K562 (cell line): ENCODE data around the gene ZNF586. TPM values are rescaled to one million over a fixed set of nuclear protein-coding genes. Genes with fewer than 3 reads are reported as not detected.

Source experiments
- ATF4 ChIP-seq: fragments of 450-650 bp; formaldehyde crosslinking; IDR thresholded peaks from 2 replicates; pipeline ENCODE4 v1.4.0; 2022; ENCODE audit warnings: mild to moderate bottlenecking, moderate library complexity
- ELF1 ChIP-seq: fragments of 200-800 bp; sonication (Bioruptor generic); IDR thresholded peaks from 2 replicates; pipeline ENCODE4 v1.6.1; 2016; ENCODE audit warnings: missing genetic modification characterization, missing compliant biosample characterization
- IFI16 ChIP-seq: fragments of 250-450 bp; sonication (Bioruptor Pico); IDR thresholded peaks from 2 replicates; pipeline ENCODE4 v2.1.2; 2022; ENCODE audit warnings: mild to moderate bottlenecking, inconsistent platforms
- LARP7 ChIP-seq: fragments of 450-650 bp; IDR thresholded peaks from 2 replicates; pipeline ENCODE4 v1.6.1; 2016
- LEF1 ChIP-seq: fragments of 450-650 bp; IDR thresholded peaks from 2 replicates; pipeline ENCODE4 v1.6.1; 2016; ENCODE audit warnings: mild to moderate bottlenecking
- PCBP1 ChIP-seq: fragments of 200-400 bp; formaldehyde crosslinking; IDR thresholded peaks from 2 replicates; pipeline ENCODE4 v1.6.1; 2018; ENCODE audit warnings: mild to moderate bottlenecking, low read depth, low read length; ENCODE audit not compliant: poor library complexity, severe bottlenecking
- PKNOX1 ChIP-seq: fragments of 450-650 bp; IDR thresholded peaks from 2 replicates; pipeline ENCODE4 v1.6.1; 2016
- POLR2AphosphoS2 ChIP-seq: IDR thresholded peaks from 2 replicates; pipeline ENCODE4 v1.6.1; 2012; ENCODE audit warnings: low read length, improper control_type of control experiment
- POLR2B ChIP-seq: fragments of 450-650 bp; IDR thresholded peaks from 2 replicates; pipeline ENCODE4 v1.6.1; 2018; ENCODE audit warnings: low read depth; ENCODE audit not compliant: partially characterized antibody
- PTTG1 ChIP-seq: fragments of 450-650 bp; IDR thresholded peaks from 2 replicates; pipeline ENCODE4 v1.6.1; 2016; ENCODE audit warnings: low read depth, mild to moderate bottlenecking, missing genetic modification characterization, missing compliant biosample characterization
- TAL1 ChIP-seq: fragments of 450-650 bp; IDR thresholded peaks from 2 replicates; pipeline ENCODE4 v1.6.1; 2016; ENCODE audit warnings: mild to moderate bottlenecking
- ZNF316 ChIP-seq: fragments of 450-650 bp; IDR thresholded peaks from 2 replicates; pipeline ENCODE4 v1.6.1; 2016
- ZNF589 ChIP-seq: fragments of 200-800 bp; sonication (Bioruptor generic); IDR thresholded peaks from 2 replicates; pipeline ENCODE4 v1.6.1; 2016; ENCODE audit warnings: low read depth, missing genetic modification characterization, missing compliant biosample characterization
- ZNF79 ChIP-seq: fragments of 250-450 bp; sonication (Bioruptor Pico); IDR thresholded peaks from 2 replicates; pipeline ENCODE4 v1.4.0; 2020; ENCODE audit warnings: low read depth, mild to moderate bottlenecking, moderate library complexity
- polyA plus RNA-seq, 8 experiments: library from polyadenylated mRNA; depleted of rRNA in 4 of 8; stranded (reverse) in 5 of 8; unstranded in 3 of 8; fragments of >200 nt; fragmentation: Nextera tagmentation in 2 of 8; fragmentation: Illumina TruSeq in 1 of 8; extraction: Ambion mirVana in 2 of 8; extraction: Trizol in 1 of 8; gene quantifications; 2 replicates each; pipeline versions ENCODE4 v1.2.1 to v1.2.3, GENCODE V29; 2011 to 2014; ENCODE audit warnings: inconsistent platforms in 1 of 8, missing spikeins in 1 of 8
- total RNA-seq, 7 experiments: library from RNA; depleted of rRNA in 6 of 7; stranded (reverse); fragments of >200 nt in 6 of 7; fragmentation: Illumina TruSeq in 2 of 7; extraction: Trizol in 2 of 7; gene quantifications; 2 replicates each; pipeline versions ENCODE4 v1.2.1 to v1.2.3, GENCODE V29; 2011 to 2021; ENCODE audit warnings: low replicate concordance in 1 of 7
- TF ChIP-seq, protein P1 (sequence below), 3 experiments: IDR thresholded peaks in 2 of 3; conservative IDR thresholded peaks in 1 of 3; 2 replicates each; pipeline ENCODE4 v1.5.1; 2011 to 2012; ENCODE audit warnings: low read length in 3 of 3, mild to moderate bottlenecking in 3 of 3, control low read depth in 2 of 3, improper control_type of control experiment in 1 of 3, inconsistent platforms in 1 of 3, low read depth in 1 of 3, mixed read lengths in 1 of 3, moderate library complexity in 1 of 3; ENCODE audit not compliant: insufficient read depth in 2 of 3
- TF ChIP-seq, protein P2 (sequence below): IDR thresholded peaks from 3 replicates; pipeline ENCODE4 v1.6.1; 2011; ENCODE audit warnings: borderline replicate concordance, mild to moderate bottlenecking, moderate library complexity; ENCODE audit not compliant: insufficient read length; ENCODE audit errors: extremely low read depth
- TF ChIP-seq, protein P3 (sequence below): IDR thresholded peaks from 2 replicates; pipeline ENCODE4 v1.6.1; 2016; ENCODE audit warnings: missing genetic modification characterization, missing compliant biosample characterization
- TF ChIP-seq, protein P4 (sequence below): fragments of 250-450 bp; sonication (Bioruptor Pico); IDR thresholded peaks from 2 replicates; pipeline ENCODE4 v1.4.0; 2020; ENCODE audit warnings: mild to moderate bottlenecking

The ZNF586 gene
- total and polyA plus RNA-seq, 9 of the 15 experiments (the other 6 are each of a cell fraction or from before 2014, with no cell fraction given) = 2.5 to 12.6 (median 8.4) TPM

DNA sequence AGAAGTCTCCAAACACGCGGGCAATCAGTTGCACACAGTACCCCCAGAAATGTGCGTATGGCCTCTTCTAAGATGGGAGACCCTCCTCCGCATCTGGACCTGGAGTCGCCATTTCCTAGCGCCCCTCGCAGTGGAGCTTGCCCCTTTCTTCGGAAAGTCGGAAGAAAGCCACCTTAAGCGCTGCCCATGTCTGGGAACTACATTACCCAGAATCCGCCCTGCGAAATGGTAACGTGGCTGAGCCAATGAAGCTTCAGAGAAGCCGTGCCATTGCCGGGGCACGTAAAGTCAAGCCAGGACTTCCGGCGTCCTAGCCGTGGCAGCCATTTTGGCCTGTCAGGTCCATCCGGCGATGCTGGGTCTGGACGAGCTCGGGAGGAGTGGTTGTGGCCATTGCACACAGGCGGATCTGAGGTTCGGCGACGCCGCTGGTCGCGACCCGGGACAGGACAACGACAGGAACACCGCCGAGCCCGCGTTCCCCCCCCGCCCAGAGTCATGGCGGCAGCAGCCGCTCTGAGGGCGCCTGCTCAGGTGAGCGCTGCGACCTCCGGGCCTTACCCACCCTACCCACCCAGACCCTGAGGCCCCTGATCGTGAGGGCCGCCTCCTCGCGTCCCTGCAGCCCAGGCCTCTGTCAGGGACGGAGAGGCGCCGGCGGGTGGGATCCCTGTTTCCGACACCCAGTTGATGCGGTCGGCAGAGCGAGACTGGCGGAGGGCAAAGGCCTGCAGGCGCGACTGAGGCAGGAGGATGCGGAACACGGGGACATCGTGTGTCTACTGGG is at the start of gene ZNF586 (continued):
- TF ChIP-seq, protein P1, sequence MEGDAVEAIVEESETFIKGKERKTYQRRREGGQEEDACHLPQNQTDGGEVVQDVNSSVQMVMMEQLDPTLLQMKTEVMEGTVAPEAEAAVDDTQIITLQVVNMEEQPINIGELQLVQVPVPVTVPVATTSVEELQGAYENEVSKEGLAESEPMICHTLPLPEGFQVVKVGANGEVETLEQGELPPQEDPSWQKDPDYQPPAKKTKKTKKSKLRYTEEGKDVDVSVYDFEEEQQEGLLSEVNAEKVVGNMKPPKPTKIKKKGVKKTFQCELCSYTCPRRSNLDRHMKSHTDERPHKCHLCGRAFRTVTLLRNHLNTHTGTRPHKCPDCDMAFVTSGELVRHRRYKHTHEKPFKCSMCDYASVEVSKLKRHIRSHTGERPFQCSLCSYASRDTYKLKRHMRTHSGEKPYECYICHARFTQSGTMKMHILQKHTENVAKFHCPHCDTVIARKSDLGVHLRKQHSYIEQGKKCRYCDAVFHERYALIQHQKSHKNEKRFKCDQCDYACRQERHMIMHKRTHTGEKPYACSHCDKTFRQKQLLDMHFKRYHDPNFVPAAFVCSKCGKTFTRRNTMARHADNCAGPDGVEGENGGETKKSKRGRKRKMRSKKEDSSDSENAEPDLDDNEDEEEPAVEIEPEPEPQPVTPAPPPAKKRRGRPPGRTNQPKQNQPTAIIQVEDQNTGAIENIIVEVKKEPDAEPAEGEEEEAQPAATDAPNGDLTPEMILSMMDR (IDR thresholded peaks at IDR 0.05 in 2 of 3, conservative IDR thresholded peaks at IDR 0.05 in 1 of 3; ENCODE audit: insufficient read depth in 2 of 3, low read depth in 1 of 3, low read length in 3 of 3) = no peak
- TF ChIP-seq TAL1 (no peak), PKNOX1 (peak; percentile 76), ZNF79 (CRISPR knock-in tag) (no peak), IFI16 (CRISPR knock-in tag) (no peak), PTTG1 (tag) (no peak), ELF1 (peak; percentile 63), LARP7 (no peak), ATF4 (CRISPR knock-in tag) (no peak), LEF1 (no peak), PCBP1 (no peak), POLR2B (peak; percentile 60), POLR2AphosphoS2 (no peak), ZNF316 (no peak), ZNF589 (no peak)
- TF ChIP-seq, protein P2, sequence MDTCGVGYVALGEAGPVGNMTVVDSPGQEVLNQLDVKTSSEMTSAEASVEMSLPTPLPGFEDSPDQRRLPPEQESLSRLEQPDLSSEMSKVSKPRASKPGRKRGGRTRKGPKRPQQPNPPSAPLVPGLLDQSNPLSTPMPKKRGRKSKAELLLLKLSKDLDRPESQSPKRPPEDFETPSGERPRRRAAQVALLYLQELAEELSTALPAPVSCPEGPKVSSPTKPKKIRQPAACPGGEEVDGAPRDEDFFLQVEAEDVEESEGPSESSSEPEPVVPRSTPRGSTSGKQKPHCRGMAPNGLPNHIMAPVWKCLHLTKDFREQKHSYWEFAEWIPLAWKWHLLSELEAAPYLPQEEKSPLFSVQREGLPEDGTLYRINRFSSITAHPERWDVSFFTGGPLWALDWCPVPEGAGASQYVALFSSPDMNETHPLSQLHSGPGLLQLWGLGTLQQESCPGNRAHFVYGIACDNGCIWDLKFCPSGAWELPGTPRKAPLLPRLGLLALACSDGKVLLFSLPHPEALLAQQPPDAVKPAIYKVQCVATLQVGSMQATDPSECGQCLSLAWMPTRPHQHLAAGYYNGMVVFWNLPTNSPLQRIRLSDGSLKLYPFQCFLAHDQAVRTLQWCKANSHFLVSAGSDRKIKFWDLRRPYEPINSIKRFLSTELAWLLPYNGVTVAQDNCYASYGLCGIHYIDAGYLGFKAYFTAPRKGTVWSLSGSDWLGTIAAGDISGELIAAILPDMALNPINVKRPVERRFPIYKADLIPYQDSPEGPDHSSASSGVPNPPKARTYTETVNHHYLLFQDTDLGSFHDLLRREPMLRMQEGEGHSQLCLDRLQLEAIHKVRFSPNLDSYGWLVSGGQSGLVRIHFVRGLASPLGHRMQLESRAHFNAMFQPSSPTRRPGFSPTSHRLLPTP = no peak
- TF ChIP-seq, protein P3, sequence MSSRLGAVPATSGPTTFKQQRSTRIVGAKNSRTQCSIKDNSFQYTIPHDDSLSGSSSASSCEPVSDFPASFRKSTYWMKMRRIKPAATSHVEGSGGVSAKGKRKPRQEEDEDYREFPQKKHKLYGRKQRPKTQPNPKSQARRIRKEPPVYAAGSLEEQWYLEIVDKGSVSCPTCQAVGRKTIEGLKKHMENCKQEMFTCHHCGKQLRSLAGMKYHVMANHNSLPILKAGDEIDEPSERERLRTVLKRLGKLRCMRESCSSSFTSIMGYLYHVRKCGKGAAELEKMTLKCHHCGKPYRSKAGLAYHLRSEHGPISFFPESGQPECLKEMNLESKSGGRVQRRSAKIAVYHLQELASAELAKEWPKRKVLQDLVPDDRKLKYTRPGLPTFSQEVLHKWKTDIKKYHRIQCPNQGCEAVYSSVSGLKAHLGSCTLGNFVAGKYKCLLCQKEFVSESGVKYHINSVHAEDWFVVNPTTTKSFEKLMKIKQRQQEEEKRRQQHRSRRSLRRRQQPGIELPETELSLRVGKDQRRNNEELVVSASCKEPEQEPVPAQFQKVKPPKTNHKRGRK (tag) = no peak
- TF ChIP-seq, protein P4, sequence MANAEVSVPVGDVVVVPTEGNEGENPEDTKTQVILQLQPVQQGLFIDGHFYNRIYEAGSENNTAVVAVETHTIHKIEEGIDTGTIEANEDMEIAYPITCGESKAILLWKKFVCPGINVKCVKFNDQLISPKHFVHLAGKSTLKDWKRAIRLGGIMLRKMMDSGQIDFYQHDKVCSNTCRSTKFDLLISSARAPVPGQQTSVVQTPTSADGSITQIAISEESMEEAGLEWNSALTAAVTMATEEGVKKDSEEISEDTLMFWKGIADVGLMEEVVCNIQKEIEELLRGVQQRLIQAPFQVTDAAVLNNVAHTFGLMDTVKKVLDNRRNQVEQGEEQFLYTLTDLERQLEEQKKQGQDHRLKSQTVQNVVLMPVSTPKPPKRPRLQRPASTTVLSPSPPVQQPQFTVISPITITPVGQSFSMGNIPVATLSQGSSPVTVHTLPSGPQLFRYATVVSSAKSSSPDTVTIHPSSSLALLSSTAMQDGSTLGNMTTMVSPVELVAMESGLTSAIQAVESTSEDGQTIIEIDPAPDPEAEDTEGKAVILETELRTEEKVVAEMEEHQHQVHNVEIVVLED (CRISPR knock-in tag) = peak; percentile 95
